HepG2 (cell line): ENCODE results near the gene PLAA. TPM values are rescaled to one million over a fixed set of nuclear protein-coding genes. Genes with fewer than 3 reads are reported as not detected.

ENCODE experiments used
- AGO2 ChIP-seq: fragments of 200-400 bp; formaldehyde crosslinking; optimal IDR thresholded peaks from 2 replicates; pipeline ENCODE3; 2017; ENCODE audit warnings: mild to moderate bottlenecking, low read depth, low read length, moderate library complexity
- CEBPZ ChIP-seq: IDR thresholded peaks from 2 replicates; pipeline ENCODE4 v1.6.1; 2012; ENCODE audit warnings: low read length, improper control_type of control experiment
- ERF ChIP-seq: IDR thresholded peaks from 2 replicates; pipeline ENCODE4 v1.6.1; 2018; ENCODE audit warnings: missing biosample characterization, missing genetic modification reagents
- FOXP1 ChIP-seq, 2 experiments: fragments of 450-650 bp in 1 of 2; IDR thresholded peaks; 2 replicates each; pipeline ENCODE4 v1.6.1; 2017 to 2018; ENCODE audit warnings: antibody characterized with exemption in 1 of 2
- GLI4 ChIP-seq: sonication (generic); formaldehyde crosslinking; IDR thresholded peaks from 2 replicates; pipeline ENCODE4 v1.5.1; 2020; ENCODE audit warnings: missing genetic modification reagents, mild to moderate bottlenecking, moderate library complexity, borderline replicate concordance
- HDAC2 ChIP-seq: sonication (generic); formaldehyde crosslinking; IDR thresholded peaks from 2 replicates; pipeline ENCODE4 v1.4.0; 2020; ENCODE audit warnings: missing genetic modification reagents
- MTA1 ChIP-seq: sonication (generic); formaldehyde crosslinking; IDR thresholded peaks from 2 replicates; pipeline ENCODE4 v1.4.0; 2020; ENCODE audit warnings: missing genetic modification reagents, mild to moderate bottlenecking, borderline replicate concordance
- NAIF1 ChIP-seq: sonication (generic); formaldehyde crosslinking; IDR thresholded peaks from 2 replicates; pipeline ENCODE4 v1.5.0; 2020; ENCODE audit warnings: mild to moderate bottlenecking, missing genetic modification reagents, borderline replicate concordance
- NCOA1 ChIP-seq: sonication (generic); formaldehyde crosslinking; IDR thresholded peaks from 2 replicates; pipeline ENCODE4 v1.9.0; 2021; ENCODE audit warnings: missing genetic modification reagents
- NFATC3 ChIP-seq: sonication (generic); formaldehyde crosslinking; IDR thresholded peaks from 2 replicates; pipeline ENCODE4 v1.5.1; 2020; ENCODE audit warnings: mild to moderate bottlenecking, missing genetic modification reagents
- PCBP1 ChIP-seq: fragments of 200-400 bp; formaldehyde crosslinking; IDR thresholded peaks from 2 replicates; pipeline ENCODE4 v1.6.1; 2017; ENCODE audit warnings: mild to moderate bottlenecking, low read depth, low read length, borderline replicate concordance
- POLR2AphosphoS2 ChIP-seq: IDR thresholded peaks from 2 replicates; pipeline ENCODE4 v1.6.1; 2011; ENCODE audit warnings: low read depth, low read length, improper control_type of control experiment
- RFX3 ChIP-seq: IDR thresholded peaks from 2 replicates; pipeline ENCODE4 v1.6.1; 2016; ENCODE audit warnings: missing biosample characterization, missing genetic modification reagents
- RFXAP ChIP-seq: sonication (generic); formaldehyde crosslinking; IDR thresholded peaks from 2 replicates; pipeline ENCODE4 v1.4.0; 2020; ENCODE audit warnings: missing genetic modification reagents, borderline replicate concordance
- TSC22D2 ChIP-seq: sonication (generic); formaldehyde crosslinking; IDR thresholded peaks from 2 replicates; pipeline ENCODE4 v1.5.1; 2020; ENCODE audit warnings: missing genetic modification reagents, mild to moderate bottlenecking, borderline replicate concordance
- ZFAT ChIP-seq: sonication (generic); formaldehyde crosslinking; conservative IDR thresholded peaks from 2 replicates; pipeline ENCODE4 v1.8.1; 2023; ENCODE audit warnings: missing genetic modification reagents, inconsistent platforms
- ZFP41 ChIP-seq: sonication (generic); formaldehyde crosslinking; IDR thresholded peaks from 2 replicates; pipeline ENCODE4 v1.4.0; 2020; ENCODE audit warnings: mild to moderate bottlenecking, missing genetic modification reagents, borderline replicate concordance
- ZNF101 ChIP-seq: sonication (generic); formaldehyde crosslinking; IDR thresholded peaks from 2 replicates; pipeline ENCODE4 v1.4.0; 2020; ENCODE audit warnings: mild to moderate bottlenecking, low read depth, missing genetic modification reagents, borderline replicate concordance
- ZNF17 ChIP-seq: sonication (generic); formaldehyde crosslinking; IDR thresholded peaks from 2 replicates; pipeline ENCODE4 v1.5.0; 2020; ENCODE audit warnings: mild to moderate bottlenecking, missing genetic modification reagents
- ZNF777 ChIP-seq: sonication (generic); formaldehyde crosslinking; IDR thresholded peaks from 2 replicates; pipeline ENCODE4 v1.4.0; 2020; ENCODE audit warnings: missing genetic modification reagents
- ZNF83 ChIP-seq: sonication (generic); formaldehyde crosslinking; IDR thresholded peaks from 2 replicates; pipeline ENCODE4 v1.4.0; 2020; ENCODE audit warnings: missing genetic modification reagents, mild to moderate bottlenecking, borderline replicate concordance
- polyA plus RNA-seq, 8 experiments: library from polyadenylated mRNA; depleted of rRNA in 3 of 8; stranded (reverse) in 7 of 8; unstranded in 1 of 8; fragments of >200 nt; fragmentation: Illumina TruSeq in 4 of 8; extraction: Trizol in 4 of 8; gene quantifications; 2 replicates each; pipeline versions ENCODE4 v1.2.1 to v1.2.3, GENCODE V29; 2011 to 2016; ENCODE audit warnings: low read depth in 4 of 8, missing spikeins in 1 of 8, mixed read lengths in 1 of 8; ENCODE audit not compliant: insufficient read depth in 1 of 8
- total RNA-seq, 5 experiments: library from RNA; depleted of rRNA; stranded (reverse); fragments of >200 nt; fragmentation: Illumina TruSeq; extraction: Trizol; gene quantifications; 2 replicates each; pipeline ENCODE4 v1.2.3, GENCODE V29; 2016; ENCODE audit warnings: low read depth in 1 of 5
- TF ChIP-seq, protein P1 (sequence below): sonication (generic); formaldehyde crosslinking; IDR thresholded peaks from 2 replicates; pipeline ENCODE4 v1.5.0; 2020; ENCODE audit warnings: mild to moderate bottlenecking, missing genetic modification reagents, moderate library complexity
- TF ChIP-seq, protein P2 (sequence below): sonication (generic); formaldehyde crosslinking; IDR thresholded peaks from 2 replicates; pipeline ENCODE4 v1.4.0; 2020; ENCODE audit warnings: missing genetic modification reagents

Gene PLAA
- total and polyA plus RNA-seq, 2 of the 13 experiments (the other 11 are each of a cell fraction or from before 2014, with no cell fraction given): 5.8 to 22.9 TPM

- TF ChIP-seq ZFAT (CRISPR knock-in tag) (no peak), ZNF83 (CRISPR knock-in tag) (no peak), NCOA1 (CRISPR knock-in tag) (no peak), FOXP1 (IDR thresholded peaks at IDR 0.05) (no peak), FOXP1 (CRISPR knock-in tag; IDR thresholded peaks at IDR 0.05) (peak; percentile 10; the same call in 1 of the 2 replicates), ZNF17 (CRISPR knock-in tag) (no peak), ZNF777 (CRISPR knock-in tag) (peak; percentile 90), POLR2AphosphoS2 (no peak), PCBP1 (no peak), CEBPZ (no peak), ZNF101 (CRISPR knock-in tag) (no peak), AGO2 (no peak), RFXAP (CRISPR knock-in tag) (no peak), TSC22D2 (CRISPR knock-in tag) (peak; percentile 39; the same call in 1 of the 2 replicates), ERF (CRISPR knock-in tag) (peak; percentile 65; the same call in 1 of the 2 replicates), RFX3 (CRISPR knock-in tag) (peak; percentile 89), NFATC3 (CRISPR knock-in tag) (no peak), MTA1 (CRISPR knock-in tag) (no peak; the same call in 1 of the 2 replicates), HDAC2 (CRISPR knock-in tag) (no peak; the same call in none of the 2 replicates), ZFP41 (no peak), GLI4 (no peak), NAIF1 (no peak)
- TF ChIP-seq, protein P1, sequence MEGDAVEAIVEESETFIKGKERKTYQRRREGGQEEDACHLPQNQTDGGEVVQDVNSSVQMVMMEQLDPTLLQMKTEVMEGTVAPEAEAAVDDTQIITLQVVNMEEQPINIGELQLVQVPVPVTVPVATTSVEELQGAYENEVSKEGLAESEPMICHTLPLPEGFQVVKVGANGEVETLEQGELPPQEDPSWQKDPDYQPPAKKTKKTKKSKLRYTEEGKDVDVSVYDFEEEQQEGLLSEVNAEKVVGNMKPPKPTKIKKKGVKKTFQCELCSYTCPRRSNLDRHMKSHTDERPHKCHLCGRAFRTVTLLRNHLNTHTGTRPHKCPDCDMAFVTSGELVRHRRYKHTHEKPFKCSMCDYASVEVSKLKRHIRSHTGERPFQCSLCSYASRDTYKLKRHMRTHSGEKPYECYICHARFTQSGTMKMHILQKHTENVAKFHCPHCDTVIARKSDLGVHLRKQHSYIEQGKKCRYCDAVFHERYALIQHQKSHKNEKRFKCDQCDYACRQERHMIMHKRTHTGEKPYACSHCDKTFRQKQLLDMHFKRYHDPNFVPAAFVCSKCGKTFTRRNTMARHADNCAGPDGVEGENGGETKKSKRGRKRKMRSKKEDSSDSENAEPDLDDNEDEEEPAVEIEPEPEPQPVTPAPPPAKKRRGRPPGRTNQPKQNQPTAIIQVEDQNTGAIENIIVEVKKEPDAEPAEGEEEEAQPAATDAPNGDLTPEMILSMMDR (CRISPR knock-in tag): no peak
- TF ChIP-seq, protein P2, sequence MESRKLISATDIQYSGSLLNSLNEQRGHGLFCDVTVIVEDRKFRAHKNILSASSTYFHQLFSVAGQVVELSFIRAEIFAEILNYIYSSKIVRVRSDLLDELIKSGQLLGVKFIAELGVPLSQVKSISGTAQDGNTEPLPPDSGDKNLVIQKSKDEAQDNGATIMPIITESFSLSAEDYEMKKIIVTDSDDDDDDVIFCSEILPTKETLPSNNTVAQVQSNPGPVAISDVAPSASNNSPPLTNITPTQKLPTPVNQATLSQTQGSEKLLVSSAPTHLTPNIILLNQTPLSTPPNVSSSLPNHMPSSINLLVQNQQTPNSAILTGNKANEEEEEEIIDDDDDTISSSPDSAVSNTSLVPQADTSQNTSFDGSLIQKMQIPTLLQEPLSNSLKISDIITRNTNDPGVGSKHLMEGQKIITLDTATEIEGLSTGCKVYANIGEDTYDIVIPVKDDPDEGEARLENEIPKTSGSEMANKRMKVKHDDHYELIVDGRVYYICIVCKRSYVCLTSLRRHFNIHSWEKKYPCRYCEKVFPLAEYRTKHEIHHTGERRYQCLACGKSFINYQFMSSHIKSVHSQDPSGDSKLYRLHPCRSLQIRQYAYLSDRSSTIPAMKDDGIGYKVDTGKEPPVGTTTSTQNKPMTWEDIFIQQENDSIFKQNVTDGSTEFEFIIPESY (CRISPR knock-in tag): no peak
Measured at GRCh38 chr9:26955921-26956859, 9.1 kb upstream of the PLAA start, which contains the start of gene IFT74 (continued).
